ENCODE results near the gene PTPRU.
"Not testable (repeated sequence)": the region's sequence is repeated elsewhere in the genome, so short reads cannot be mapped to it uniquely, and the experiment has no call there.

Gene PTPRU

GRCh38 chr1:29290414-29290985 is 54.2 kb downstream of the PTPRU start:
- DNase-seq (ENCODE audit: low read depth), result no peak

GRCh38 chr1:29291756-29292155 is 55.4 kb downstream of the PTPRU start:
- DNase-seq (ENCODE audit: low read depth), result no peak

- DNase-seq (ENCODE audit: low read depth), result no peak
Measured at GRCh38 chr1:29292344-29292743, 56.0 kb downstream of the PTPRU start.

GRCh38 chr1:29297450-29297849 is 61.1 kb downstream of the PTPRU start:
- DNase-seq (ENCODE audit: low read depth), result no peak

GRCh38 chr1:29298246-29298645 is 61.9 kb downstream of the PTPRU start:
- DNase-seq (ENCODE audit: low read depth), result no peak

- no peak for DNase-seq (ENCODE audit: low read depth)
Measured at GRCh38 chr1:29299446-29299845, 63.1 kb downstream of the PTPRU start.

GRCh38 chr1:29301732-29302131 is 65.4 kb downstream of the PTPRU start:
- DNase-seq (ENCODE audit: low read depth), result not testable (repeated sequence)

GRCh38 chr1:29303201-29304024 is 67.1 kb downstream of the PTPRU start:
- no peak for DNase-seq (ENCODE audit: low read depth)

GRCh38 chr1:29304025-29304684 is 67.8 kb downstream of the PTPRU start:
- no peak for DNase-seq (ENCODE audit: low read depth)

GRCh38 chr1:29305943-29306342 is 69.6 kb downstream of the PTPRU start:
- DNase-seq (ENCODE audit: low read depth), result no peak

GRCh38 chr1:29306471-29307140 is 70.3 kb downstream of the PTPRU start:
- DNase-seq (ENCODE audit: low read depth), result no peak

GRCh38 chr1:29309075-29309474 is 72.8 kb downstream of the PTPRU start:
- no peak for DNase-seq (ENCODE audit: low read depth)

- no peak for DNase-seq (ENCODE audit: low read depth)
Measured at GRCh38 chr1:29309621-29310020, 73.3 kb downstream of the PTPRU start.

GRCh38 chr1:29310616-29311180 is 74.4 kb downstream of the PTPRU start:
- no peak for DNase-seq (ENCODE audit: low read depth)

GRCh38 chr1:29311352-29312030 is 75.2 kb downstream of the PTPRU start:
- no peak for DNase-seq (ENCODE audit: low read depth)

GRCh38 chr1:29312469-29313461 is 76.4 kb downstream of the PTPRU start:
- DNase-seq (ENCODE audit: low read depth), result no peak

GRCh38 chr1:29314685-29315084 is 78.4 kb downstream of the PTPRU start:
- not testable (repeated sequence) for DNase-seq (ENCODE audit: low read depth)

- no peak for DNase-seq (ENCODE audit: low read depth)
Measured at GRCh38 chr1:29315262-29315661, 78.9 kb downstream of the PTPRU start.

- no peak for DNase-seq (ENCODE audit: low read depth)
Measured at GRCh38 chr1:29315876-29316275, 79.6 kb downstream of the PTPRU start.

Data from stimulated activated CD8-positive, alpha-beta memory T cell treated with anti-CD3 and anti-CD28 coated beads, Interleukin-12 subunit alpha, Interleukin-12 subunit beta, amount 100 ng/mL, for 1 hour (primary cell).